A549 (cell line): Measurements from ENCODE around the gene NT5E.

Experiments used
- CHD2 ChIP-seq: fragments of 150-350 bp; IDR thresholded peaks from 2 replicates; pipeline ENCODE4 v1.6.1; 2014; ENCODE audit warnings: low read length; ENCODE audit not compliant: partially characterized antibody
- CHD4 ChIP-seq: fragments of 200-600 bp; sonication (generic); IDR thresholded peaks from 2 replicates; pipeline ENCODE4 v1.6.1; 2016; ENCODE audit warnings: antibody characterized with exemption, mild to moderate bottlenecking, borderline replicate concordance
- FOSL2 ChIP-seq, 2 experiments: fragments of 450-650 bp in 1 of 2; fragments of >200 bp in 1 of 2; sonication (Bioruptor Twin) in 1 of 2; formaldehyde crosslinking; IDR thresholded peaks; 2 replicates each; pipeline versions ENCODE4 v1.5.0 to v1.6.1; 2016 to 2020; ENCODE audit warnings: mild to moderate bottlenecking in 1 of 2, moderate library complexity in 1 of 2
- POLR2A ChIP-seq: IDR thresholded peaks from 2 replicates; pipeline ENCODE4 v1.6.1; 2012; ENCODE audit warnings: mild to moderate bottlenecking, low read length
- TF ChIP-seq, protein P1 (sequence below): fragments of >200 bp; sonication (Bioruptor Twin); formaldehyde crosslinking; IDR thresholded peaks from 3 replicates; pipeline ENCODE4 v1.5.1; 2016
- TF ChIP-seq, protein P2 (sequence below): fragments of 250-450 bp; sonication (Bioruptor Pico); IDR thresholded peaks from 2 replicates; pipeline ENCODE4 v1.5.0; 2021; ENCODE audit warnings: mild to moderate bottlenecking, moderate library complexity, borderline replicate concordance

DNA sequence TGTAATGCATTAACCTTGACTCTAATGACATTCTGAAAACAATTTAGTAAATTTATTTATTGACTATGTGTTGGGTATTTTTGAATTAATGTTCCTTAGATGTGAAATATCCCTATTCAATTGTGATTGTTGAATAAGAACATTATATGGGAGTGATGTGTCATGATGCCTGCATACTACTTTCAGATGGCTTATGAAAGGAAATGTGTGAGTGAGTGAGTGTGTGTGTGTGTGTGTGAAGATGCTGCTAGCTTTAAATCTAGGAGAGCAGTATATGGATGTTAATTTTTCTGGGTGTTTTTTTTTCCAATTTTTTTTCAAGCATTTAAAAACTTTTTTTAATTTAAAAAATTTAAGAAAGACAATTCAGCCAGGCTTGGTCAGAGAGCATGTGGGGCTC is 32.5 kb upstream of the NT5E start:
- no peak for TF ChIP-seq CHD2
- no peak for TF ChIP-seq CHD4
- TF ChIP-seq, protein P1, sequence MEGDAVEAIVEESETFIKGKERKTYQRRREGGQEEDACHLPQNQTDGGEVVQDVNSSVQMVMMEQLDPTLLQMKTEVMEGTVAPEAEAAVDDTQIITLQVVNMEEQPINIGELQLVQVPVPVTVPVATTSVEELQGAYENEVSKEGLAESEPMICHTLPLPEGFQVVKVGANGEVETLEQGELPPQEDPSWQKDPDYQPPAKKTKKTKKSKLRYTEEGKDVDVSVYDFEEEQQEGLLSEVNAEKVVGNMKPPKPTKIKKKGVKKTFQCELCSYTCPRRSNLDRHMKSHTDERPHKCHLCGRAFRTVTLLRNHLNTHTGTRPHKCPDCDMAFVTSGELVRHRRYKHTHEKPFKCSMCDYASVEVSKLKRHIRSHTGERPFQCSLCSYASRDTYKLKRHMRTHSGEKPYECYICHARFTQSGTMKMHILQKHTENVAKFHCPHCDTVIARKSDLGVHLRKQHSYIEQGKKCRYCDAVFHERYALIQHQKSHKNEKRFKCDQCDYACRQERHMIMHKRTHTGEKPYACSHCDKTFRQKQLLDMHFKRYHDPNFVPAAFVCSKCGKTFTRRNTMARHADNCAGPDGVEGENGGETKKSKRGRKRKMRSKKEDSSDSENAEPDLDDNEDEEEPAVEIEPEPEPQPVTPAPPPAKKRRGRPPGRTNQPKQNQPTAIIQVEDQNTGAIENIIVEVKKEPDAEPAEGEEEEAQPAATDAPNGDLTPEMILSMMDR, result no peak
- no peak for TF ChIP-seq POLR2A
- TF ChIP-seq FOSL2 (IDR thresholded peaks at IDR 0.05), result no peak
- TF ChIP-seq FOSL2 (CRISPR knock-in tag; IDR thresholded peaks at IDR 0.05), result no peak
- TF ChIP-seq, protein P2, sequence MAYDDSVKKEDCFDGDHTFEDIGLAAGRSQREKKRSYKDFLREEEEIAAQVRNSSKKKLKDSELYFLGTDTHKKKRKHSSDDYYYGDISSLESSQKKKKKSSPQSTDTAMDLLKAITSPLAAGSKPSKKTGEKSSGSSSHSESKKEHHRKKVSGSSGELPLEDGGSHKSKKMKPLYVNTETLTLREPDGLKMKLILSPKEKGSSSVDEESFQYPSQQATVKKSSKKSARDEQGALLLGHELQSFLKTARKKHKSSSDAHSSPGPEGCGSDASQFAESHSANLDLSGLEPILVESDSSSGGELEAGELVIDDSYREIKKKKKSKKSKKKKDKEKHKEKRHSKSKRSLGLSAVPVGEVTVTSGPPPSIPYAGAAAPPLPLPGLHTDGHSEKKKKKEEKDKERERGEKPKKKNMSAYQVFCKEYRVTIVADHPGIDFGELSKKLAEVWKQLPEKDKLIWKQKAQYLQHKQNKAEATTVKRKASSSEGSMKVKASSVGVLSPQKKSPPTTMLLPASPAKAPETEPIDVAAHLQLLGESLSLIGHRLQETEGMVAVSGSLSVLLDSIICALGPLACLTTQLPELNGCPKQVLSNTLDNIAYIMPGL (CRISPR knock-in tag), result no peak
